ENCODE measurements around the gene UQCR11.
A peak's percentile ranks its signal among the peaks of the same experiment; 100 is the strongest.

Gene UQCR11

DNA sequence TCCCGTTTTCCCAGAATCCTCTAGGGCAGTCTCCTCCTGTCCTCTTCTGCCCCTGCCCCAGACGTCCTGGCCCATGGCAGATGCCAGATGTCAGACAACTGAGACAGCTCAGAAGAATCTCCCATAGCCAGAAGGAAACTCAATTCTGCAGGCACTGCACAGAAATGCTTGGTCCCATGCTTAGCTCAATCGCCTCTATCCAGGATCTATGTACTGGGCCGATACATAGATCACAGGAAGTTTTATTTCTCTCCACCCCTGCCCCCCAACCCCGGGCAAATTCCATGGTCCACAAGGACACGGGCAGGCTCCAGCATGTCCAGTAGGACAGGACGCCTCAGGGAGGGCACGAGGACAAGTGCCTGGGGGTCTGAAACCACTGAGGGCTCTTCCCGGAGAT is 17.4 kb downstream of the UQCR11 start:
- DNase-seq: no peak

DNA sequence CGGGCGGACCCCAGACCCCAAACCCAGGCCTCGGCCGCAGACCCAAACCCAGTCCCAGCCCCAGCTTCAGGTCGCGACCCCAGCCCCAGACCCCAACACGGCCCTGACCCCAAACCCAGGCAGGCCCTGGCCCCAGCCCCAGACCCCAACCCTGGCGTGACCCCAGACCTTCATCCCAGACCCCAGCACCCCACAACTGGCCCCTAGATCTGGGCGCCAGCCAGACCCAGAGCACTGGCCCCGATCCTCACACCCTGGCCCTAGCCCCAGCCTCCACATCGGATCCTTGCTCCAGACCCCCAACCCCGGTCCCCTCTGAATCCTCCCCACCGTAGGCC is 20.1 kb downstream of the UQCR11 start:
- no peak for DNase-seq

GRCh38 chr19:1584500-1585242 is 20.6 kb downstream of the UQCR11 start:
- no peak for DNase-seq

DNA sequence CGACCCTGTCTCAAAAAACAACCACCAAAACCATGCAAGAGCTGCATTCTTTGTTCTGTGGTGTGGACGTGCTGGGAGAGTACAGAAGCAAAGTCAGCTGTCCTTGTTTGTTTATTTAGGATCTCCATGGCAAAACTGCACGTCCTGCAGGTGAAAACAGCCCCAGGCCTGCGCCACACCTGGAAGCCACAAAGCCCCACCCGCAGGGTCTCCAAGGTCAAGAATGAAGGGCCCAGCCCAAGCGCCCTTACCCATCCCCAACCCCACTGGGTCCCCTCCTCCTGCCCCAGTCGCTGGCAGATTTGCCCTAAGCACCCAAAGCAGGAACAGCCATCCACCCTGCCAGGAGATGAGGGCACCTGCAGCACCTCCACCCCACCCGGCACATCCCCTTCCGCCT is 23.1 kb downstream of the UQCR11 start:
- DNase-seq: no peak

DNA sequence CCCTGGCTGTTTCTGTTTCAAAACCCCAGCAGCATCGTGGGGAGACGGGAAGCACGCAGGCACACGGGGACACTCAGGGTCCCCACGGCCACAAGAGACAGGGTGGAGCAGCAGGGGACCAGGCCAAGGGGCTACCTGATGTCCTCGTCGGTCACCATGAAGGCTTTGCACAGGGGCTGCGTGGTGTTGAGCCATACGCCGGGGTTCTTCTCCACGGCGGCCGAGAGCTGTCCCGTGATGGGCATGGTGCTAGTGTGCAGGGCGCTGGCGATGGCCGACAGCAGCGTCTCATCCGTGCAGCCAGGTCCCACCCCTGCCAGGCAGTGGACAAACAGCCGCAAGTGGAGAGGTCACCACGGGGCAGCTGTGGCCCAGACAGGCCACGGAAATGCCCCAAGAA is 24.3 kb downstream of the UQCR11 start:
- no peak for DNase-seq

DNA sequence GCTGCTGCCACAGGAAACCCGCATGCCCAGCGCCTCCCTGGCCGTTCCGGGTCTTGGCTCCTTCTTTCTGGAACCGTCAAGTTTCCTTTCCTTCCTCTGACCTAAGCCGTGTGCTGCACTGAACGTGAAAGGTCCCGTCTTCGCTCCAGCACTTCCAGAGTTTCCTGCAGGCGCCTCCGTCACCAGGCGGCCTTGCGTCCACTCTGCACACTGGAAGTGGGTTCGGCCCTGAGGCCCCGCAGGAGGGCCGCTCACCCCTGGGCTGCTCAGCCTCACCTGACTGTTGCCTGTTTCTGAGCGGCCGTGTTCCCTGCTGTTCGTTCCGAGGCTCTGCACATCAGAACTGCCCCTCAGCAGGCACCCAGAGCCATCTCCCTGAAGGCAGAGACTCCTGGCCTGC is 24.9 kb downstream of the UQCR11 start:
- DNase-seq: no peak

- DNase-seq: no peak
Observed at GRCh38 chr19:1579222-1579621, 26.0 kb downstream of the UQCR11 start.

DNA sequence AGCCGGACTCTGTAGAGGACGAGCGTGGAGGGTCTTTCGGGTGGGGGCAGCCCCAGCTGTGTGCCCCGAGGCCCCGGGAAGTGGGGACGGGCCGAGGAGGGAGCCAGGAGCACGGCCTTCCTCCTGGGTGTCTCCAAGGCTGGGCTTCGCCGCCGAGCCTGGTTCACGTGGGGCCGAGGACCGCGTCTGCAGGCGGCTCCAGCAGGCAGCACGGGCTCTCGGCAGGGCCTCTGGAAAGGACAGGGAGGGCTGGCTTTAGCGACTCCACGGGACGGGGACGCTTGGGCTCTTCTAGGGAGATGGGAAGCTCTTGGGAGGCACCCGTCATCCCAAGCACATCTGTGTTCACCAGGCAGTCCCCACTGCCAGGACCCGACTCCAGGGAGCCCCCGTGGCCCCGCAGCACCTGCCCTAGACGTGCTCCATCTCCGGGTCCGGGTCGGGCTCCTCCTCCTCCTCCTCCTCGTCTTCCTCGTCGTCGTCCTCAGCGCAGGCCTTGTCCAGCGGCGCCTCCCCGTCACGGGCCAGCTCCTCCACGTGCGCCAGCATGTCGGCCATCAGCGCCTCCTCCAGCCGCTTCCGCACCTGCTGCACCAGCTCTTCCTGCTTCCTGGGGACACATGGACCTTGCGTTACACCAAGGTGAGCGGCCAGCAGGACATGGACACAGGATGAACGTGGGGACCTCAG is 27.2 kb downstream of the UQCR11 start:
- no peak for DNase-seq

DNA sequence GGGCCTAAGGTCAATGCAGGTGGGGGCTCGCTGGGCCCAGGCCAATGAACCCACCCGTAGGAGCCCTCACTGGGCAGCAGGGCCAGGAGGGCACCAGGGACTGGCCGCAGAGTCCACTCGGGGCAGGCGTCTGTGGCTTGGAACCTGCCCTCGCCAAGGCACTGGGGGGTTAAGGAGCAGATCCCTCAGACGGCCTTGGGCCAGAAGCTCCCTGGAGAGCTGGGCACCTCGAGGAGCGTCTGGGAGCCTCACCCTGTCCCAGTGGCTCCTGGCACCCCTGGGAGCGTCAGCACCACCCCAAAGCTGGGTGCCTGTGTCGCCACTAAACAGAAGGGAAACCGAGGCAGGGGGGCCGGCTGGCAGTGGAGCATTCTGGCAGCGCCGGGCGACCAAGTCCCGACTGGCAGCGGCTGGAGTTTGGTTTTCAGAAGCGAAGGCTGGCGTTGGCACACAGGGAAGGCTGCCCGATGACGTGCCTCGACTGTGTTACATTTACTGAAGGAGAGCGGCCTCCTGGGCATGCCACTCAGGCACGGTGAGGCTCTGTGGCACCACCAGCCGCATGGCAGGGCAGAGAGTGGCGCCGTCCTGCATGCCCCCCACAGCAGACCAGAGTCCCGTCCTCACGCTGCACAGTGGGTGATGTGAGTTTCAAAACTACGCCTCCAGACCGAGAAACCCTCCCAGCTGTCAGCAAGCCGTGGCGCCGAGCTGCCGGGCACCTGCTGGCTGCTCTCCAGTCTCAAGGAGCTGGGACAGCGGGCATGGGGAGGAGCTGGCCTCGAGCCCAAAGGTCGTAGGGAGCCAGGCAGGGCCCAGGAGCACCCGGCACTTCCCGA is 28.0 kb downstream of the UQCR11 start:
- no peak for DNase-seq

DNA sequence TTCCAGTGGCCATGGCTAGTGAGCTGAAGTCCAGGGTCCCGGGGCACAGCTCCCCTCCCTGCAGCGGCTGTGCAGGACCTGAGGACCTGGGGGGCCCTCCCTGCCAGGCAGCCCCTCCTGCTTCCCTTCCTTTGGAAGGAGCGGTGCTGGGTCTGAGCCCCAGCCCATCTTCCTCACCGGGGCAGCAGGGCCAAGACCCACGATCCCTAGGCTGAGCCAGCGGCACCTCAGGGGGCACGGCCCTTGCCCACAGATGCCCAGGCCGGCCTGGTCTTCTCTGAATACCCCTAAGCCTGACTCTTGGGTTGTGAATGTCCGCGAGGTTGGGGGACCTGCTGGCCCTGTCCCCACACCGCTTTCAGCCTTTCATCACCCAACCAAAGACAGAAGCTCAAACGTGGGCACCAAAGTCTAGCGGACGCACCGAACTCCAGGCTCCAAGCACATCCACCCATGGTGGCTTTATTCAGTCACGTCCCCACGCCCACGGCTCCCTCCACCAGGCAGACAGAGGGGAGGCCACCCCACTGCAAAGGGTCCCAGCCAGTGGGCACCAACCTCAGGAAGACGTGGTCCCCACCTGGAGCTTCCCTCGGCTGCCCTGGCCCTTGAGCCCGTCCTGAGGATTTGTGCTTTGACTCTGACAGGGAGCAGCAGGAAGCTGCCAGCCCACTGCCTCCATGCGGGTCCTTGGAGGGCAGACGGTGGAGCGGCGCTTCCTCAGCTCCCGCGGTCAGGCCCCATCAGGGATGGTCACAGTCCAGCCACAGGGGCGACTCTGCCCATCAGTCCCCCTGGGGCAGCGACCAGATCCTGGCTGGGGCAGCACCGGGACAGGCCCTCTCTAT is 28.8 kb downstream of the UQCR11 start:
- no peak for DNase-seq

DNA sequence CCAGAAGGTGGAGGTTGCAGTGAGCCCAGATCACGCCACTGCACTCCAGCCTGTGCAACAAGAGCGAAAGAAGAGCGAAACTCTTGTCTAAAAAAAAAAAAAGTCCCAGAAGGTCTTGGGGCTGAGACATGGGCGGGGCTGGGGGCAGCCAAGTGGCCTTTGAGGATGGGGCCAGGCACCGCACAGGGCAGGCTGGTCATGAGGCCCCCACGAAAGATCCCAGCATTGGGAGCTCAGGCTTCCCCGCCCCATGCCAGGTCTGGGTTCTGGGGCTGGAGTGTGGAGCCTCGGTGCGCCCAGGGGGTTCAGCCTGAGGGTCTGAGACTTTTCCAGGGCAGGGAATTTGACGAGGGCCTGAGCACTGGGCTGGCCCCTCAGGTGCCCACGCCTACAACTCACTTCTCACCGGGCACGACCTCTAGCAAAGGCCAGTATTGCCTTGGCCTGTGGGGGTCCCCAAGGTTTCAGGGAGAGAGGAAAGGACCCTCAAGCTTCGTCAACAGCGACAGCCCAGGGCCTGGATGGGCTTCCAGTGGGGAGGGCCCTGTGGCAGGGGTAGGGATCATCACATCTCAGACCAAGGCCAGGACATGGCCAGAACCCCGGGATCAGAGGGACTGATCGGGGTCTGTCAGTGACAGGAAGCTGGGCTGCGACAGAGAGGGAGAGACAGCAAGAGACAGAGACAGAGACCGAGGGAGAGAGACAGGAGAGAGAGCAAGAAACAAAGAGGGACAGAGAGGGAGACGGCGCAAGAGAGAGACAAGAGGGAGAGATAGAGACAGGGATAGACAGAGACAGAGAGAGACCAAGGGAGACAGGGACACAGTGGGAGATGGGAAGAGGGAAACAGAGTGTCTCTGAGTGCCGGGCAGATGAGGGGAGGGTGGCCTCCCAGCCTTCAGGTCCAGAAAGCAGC is 29.7 kb downstream of the UQCR11 start:
- no peak for DNase-seq

- no peak for DNase-seq
Observed at GRCh38 chr19:1574354-1575136, 30.7 kb downstream of the UQCR11 start.

- no peak for DNase-seq
Observed at GRCh38 chr19:1572795-1573194, 32.5 kb downstream of the UQCR11 start.

GRCh38 chr19:1571358-1571757 is 33.9 kb downstream of the UQCR11 start:
- no peak for DNase-seq

DNA sequence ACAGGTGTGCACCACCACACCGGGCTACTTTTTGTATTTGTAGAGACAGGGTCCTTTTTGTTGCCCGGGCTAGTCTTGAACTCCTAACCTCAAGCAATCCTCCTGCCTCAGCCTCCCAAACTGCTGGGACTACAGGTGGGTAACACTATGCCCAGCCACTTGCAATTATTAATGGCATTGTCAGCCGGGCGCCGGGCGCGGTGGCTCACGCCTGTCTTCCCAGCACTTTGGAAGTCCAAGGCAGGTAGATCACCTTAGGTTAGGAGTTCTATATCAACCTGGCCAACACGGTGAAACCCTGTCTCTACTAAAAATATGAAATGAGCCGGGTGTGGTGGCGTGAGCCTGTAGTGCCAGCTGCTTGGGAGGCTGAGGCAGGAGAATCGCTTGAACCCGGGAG is 34.4 kb downstream of the UQCR11 start:
- no peak for DNase-seq

DNA sequence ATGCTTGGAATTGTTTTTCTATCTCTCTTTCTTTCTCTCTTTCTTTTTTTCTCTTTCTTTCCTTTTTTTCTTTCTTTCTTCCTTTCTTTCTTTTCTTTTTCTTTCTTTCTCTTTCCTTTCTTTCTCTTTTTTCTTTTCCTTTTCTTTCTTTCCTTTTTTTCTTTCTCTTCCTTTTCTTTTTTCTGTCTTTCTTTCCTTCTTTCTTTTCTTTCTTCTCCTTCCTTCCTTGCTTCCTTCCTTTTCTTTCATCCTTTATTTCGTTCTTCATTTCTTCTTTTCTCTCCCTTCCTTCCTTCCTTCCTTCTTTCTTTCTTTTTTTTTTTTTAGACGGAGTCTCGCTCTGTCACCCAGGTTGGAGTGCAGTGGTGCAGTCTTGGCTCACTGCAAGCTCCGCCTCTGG is 35.3 kb downstream of the UQCR11 start:
- no peak for DNase-seq

- DNase-seq: peak; percentile 7 to 37
Observed at GRCh38 chr19:1568320-1569019, 36.8 kb downstream of the UQCR11 start, which contains the start of gene MEX3D. TSS of gene MEX3D (minus strand) at chr19:1568325. CDS start at chr19:1568058, 267 bp downstream.

DNA sequence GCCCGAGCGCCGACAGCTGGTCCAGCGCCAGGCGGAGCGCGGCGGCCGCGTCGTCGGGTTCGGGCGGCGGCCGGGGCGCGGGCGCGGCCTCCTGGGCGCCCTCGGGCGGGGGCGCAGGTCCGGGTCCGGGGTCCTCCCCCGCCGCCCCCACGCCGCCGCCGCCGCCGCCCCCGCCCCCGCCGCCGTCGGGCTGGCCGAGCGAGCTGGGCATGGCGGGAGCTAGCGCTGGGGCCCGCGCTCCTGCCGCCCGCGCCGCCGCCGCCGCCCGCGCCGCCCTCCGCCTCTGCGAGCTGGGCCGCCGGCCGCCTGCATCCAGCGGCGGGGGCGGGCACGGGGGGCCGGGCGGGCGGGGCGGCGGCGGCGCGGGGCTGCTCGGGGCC is 37.4 kb downstream of the UQCR11 start:
- no peak for DNase-seq

DNA sequence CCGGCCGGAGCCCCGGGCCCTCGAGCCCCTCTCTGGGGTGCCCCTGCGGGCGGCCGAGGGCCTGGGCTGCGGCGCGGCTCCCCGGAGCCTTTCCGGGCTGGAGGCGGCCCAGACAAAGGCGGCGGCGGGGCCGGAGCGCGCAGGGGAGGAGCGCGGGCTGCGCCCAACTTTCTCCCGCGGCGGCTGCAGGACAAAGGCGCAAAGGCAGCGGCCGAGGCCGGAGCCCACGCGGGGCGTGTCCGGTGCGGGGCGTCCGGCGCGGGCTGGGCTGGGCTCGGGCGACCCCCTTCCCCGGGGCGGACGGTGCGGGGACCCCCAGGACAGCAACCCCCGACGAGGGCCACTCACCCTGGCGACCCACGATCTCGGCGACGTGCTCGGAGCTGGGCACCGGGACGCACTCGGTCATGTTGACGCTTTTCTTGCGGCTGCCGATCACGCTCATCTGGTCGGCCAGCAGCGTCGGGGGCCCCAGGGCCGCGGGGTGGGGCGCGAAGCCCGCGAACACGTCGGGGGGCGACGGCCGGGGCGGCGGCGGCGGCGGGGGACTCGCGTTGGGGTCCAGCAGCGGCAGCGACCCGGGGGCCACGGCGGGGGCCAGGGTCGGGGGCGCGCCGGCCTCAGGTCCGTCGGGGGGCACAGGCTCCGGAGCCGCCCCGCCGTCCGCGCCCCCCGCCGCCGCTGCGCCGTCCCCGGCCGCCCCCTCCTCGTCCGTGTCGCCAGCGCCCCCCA is 38.0 kb downstream of the UQCR11 start:
- no peak for DNase-seq
